ENCODE results near the gene LPAR5.
"Not testable (repeated sequence)": the region's sequence is repeated elsewhere in the genome, so short reads cannot be mapped to it uniquely, and the experiment has no call there.

The LPAR5 gene

DNA sequence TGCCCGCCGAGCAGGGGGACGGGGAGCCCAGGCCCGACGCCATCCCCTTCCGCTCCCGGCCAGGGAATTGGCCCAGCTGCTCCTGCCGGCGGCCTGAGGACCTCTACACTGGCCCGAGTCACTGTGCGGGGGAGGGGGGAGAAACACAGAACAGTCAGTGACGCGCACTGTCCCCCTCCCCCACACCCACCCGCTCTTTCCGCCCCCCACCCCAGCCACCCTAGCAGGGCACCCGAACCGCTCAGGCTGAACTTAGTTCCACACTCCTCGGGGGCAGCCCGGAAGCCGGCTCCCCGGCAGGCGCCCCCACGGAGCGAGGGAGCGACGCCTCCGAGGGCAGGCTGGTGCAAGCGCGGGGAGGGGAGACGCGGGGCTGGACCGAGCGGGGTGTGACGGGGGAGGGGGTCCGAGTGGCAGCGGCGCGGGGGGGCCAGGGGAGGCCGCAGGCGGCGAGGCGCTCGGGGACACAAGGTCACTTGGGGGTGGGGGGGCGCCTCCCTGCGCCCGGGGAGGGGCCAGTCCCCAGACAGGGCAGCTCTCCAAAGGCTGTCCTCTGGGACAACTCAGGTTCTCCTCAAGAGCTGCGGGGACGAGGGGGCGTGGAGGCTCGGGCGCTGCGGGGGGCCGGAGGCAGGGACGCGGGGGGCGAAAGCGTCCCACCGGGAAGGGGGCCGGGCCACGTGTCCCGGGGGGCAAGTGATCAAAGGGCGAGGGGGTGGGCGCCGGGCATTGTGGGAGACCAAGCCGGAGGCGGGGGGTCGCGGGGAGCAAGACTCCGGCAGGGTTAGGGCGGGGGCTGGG, 29.2 kb downstream of the LPAR5 start:
- DNase-seq (ENCODE audit: low read depth): no peak

GRCh38 chr12:6605421-6606330, 30.1 kb downstream of the LPAR5 start:
- DNase-seq (ENCODE audit: low read depth): no peak

GRCh38 chr12:6604259-6605029, 31.3 kb downstream of the LPAR5 start:
- DNase-seq (ENCODE audit: low read depth): no peak

DNA sequence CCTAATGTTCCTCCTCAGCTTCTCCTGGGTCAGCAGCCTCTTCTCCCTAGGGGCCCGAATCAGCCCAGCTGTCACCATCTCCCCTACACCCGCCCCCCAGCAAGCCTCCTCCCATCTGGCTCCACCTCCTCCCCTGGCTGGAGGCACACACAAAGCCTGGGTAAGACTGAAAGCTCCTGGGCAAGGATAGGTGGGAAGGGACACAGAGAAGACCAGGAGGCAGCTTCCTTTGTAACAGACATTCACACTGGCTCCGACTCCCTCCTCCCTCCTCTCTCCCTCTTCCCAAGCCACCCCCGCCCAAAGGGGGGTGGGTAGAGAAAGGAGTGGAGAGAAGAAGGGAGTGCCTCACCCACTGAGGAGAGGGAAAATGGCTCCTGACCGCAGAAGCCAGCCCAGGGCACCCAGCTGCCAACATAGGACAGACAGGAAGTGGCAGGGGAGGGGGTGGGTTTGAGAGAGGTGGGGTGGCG, 32.6 kb downstream of the LPAR5 start:
- DNase-seq (ENCODE audit: low read depth): no peak

DNA sequence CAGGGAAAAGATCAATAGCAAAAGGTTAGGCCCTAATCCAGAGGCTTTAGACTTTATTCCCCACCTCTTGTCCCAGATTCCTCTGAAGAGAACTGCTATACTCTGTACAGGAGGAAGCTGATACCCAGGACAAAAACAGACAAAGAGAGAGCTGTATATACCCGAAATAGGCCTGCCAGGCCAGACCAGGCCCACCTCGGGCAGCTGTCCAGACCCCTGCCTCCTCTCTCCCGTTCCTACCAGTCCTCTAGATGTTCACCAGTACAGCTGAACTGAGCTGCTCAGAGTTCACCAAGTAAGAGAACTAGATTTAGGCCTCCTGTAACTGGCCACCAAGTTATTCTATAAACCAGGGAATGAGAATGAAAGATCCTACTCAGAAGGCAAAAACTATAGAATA, 33.2 kb downstream of the LPAR5 start:
- DNase-seq (ENCODE audit: low read depth): no peak

DNA sequence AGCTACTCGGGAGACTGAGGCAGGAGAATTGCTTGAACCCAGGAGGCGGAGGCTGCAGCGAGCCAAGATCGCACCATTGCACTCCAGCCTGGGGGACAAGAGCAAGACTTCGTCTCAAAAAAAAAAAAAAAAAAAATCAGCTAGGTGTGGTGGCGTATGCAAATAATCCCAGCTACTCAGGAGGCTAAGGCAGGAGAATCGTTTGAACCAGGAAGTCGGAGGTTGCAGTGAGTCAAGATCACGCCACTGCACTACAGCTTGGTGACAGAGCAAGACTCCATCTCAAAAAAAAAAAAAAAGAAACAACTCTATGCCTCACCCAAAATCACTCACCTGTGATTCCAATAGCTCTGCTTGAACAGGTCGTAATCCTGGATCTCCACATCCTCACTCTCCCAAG, 40.1 kb downstream of the LPAR5 start:
- DNase-seq (ENCODE audit: low read depth): not testable (repeated sequence)

DNA sequence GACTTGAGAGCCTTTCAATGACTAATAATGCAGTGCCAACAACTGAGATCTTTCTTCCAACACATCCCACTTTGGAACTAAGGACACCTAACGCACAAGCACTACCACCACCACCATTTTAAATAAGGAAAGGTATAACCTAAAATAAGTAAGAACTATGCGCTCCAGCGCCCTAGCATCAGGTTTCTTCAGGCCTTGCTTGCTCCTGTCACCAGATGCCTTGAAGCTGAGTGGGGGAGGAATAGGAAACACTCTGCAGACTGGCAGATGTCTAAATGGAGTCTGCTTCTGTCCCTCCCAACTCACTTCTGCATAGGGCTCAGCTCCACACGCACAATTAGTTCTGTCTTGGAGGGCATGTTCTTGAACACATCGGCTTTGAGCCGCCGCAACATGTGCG, 43.7 kb downstream of the LPAR5 start:
- DNase-seq (ENCODE audit: low read depth): no peak

GRCh38 chr12:6586569-6586968, 49.2 kb downstream of the LPAR5 start:
- not testable (repeated sequence) for DNase-seq (ENCODE audit: low read depth)

- DNase-seq (ENCODE audit: low read depth): no peak
Observed at GRCh38 chr12:6584293-6584692, 51.5 kb downstream of the LPAR5 start.

- no peak for DNase-seq (ENCODE audit: low read depth)
Observed at GRCh38 chr12:6582959-6583358, 52.8 kb downstream of the LPAR5 start.

DNA sequence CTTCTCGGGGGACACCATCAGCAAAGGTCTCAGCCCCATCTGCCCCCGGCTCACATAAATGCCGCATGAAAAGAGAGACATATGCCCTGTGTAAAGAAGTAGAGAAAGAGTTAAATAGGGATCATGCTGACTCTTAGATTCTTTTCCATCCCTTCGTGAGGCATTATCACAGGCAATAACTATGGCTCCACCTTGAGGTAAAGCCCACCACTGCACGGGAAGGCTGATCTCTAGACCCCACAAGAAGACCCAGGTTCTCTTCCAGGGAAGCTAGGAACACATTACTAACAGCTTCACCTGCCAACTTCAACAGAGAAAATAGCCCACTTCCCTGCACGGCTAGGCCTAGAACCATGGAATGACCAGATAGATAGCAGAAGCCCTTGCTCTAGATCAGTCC, 53.6 kb downstream of the LPAR5 start:
- no peak for DNase-seq (ENCODE audit: low read depth)

GRCh38 chr12:6575648-6576047, 60.1 kb downstream of the LPAR5 start:
- no peak for DNase-seq (ENCODE audit: low read depth)

DNA sequence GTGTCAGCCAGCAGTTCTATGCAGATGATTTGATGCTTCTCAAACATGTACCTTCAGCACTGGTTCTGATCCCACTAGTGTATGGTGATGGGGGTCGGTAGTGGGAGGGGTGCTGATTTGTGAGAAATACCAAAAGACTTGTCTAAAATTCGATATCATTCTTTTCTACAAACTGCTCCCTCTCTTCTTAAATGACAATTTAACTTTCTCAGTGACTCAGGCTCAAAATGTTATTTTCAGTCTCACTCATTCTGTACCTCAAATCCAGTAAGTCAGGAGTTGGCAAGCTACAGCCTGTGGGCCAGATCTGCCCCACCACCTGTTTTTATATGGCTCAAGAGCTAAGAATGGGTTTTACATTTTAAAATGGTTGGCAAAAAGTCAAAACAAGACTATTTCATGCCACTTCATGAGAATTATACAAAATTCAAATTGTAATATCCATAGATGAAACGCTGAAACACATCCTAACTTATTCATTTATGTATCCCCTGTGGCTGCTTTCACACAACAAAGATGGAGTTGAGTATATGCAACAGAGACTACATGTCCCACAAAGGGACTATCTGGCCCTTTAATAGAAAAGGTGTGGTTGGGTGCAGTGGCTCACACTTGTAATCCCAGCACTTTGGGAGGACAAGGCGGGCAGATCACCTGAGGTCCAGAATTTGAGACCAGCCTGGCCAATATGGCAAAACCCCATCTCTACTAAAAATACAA, 61.0 kb downstream of the LPAR5 start:
- DNase-seq (ENCODE audit: low read depth): no peak

DNA sequence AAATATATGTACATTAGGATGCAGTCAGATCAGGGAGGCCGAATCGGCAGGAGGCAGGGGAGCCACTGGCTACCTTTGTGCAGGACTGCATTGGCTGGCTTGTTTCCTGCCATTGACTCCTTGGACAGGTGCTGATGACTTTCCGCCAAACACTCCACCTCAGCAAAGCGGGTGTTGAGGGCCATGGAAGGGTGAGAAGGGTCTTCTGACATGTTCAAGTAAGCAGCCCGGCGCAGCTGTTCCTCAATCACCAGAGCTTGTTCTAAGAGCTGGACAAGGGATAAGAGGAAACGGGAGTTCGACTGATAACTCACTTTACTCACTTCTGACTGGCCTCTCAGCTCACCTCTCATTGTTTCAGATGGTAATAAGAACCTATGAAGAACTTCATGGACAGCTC, 62.8 kb downstream of the LPAR5 start:
- no peak for DNase-seq (ENCODE audit: low read depth)

DNA sequence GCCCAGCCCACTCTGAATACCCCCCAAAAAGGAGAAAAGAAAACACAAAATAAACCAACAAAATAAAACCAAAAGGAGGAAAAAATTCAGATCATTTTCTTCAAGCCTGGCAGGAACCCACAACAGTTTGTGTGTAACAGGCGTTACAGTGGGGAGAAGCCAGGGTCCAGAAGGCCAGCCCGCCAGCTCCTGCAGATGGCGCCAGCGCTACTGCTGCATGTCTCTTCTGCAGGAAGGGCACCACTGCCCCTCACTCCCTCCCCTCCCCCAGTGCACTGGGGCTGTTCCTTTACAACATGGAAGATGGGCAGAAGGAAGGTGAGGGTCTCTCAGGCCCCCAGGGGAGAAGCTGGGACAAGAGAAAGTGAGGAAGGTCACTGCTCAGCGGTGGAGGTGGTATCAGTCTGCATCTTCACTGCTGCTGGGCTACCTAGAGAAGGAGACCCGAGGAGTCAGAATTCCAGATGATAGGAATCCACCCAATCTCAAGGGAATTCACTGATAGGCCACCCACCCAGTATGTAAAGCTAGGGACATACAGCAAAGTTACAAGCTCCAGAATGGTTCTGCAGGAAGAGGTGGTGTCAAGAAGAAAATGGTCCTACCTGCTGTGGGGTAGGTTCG, 65.4 kb downstream of the LPAR5 start:
- no peak for DNase-seq (ENCODE audit: low read depth)

- DNase-seq (ENCODE audit: low read depth): no peak
Observed at GRCh38 chr12:6569786-6570185, 66.0 kb downstream of the LPAR5 start.

GRCh38 chr12:6569312-6569711, 66.4 kb downstream of the LPAR5 start:
- DNase-seq (ENCODE audit: low read depth): no peak
